SHP77 (cell line): Measurements from ENCODE around the gene IGSF8.
A peak's percentile ranks its signal among the peaks of the same experiment; 100 is the strongest.
"Not testable (repeated sequence)": the region's sequence is repeated elsewhere in the genome, so short reads cannot be mapped to it uniquely, and the experiment has no call there.

Experiments used
- DNase-seq, 2 experiments: peaks; one replicate each; lab custom pipeline; 2025; lab: John Stamatoyannopoulos, UW

IGSF8 gene

GRCh38 chr1:160126342-160126741, 27.9 kb upstream of the IGSF8 start:
- not testable (repeated sequence) for DNase-seq

GRCh38 chr1:160125746-160126145, 27.3 kb upstream of the IGSF8 start:
- DNase-seq = no peak

- no peak for DNase-seq
These were observed 26.5 kb upstream of the IGSF8 start for GRCh38 chr1:160124705-160125478.

GRCh38 chr1:160123726-160124125, 25.3 kb upstream of the IGSF8 start:
- DNase-seq = no peak

GRCh38 chr1:160122978-160123495, 24.6 kb upstream of the IGSF8 start:
- DNase-seq = no peak

GRCh38 chr1:160121388-160121787, 23.0 kb upstream of the IGSF8 start:
- DNase-seq = no peak

- DNase-seq = no peak
These were observed 22.4 kb upstream of the IGSF8 start for GRCh38 chr1:160120797-160121196.

GRCh38 chr1:160118928-160119327, 20.5 kb upstream of the IGSF8 start:
- DNase-seq = no peak

- no peak for DNase-seq
These were observed 19.3 kb upstream of the IGSF8 start for GRCh38 chr1:160117709-160118183.

- no peak for DNase-seq
These were observed 18.9 kb upstream of the IGSF8 start for GRCh38 chr1:160117300-160117699.

GRCh38 chr1:160116283-160117147, 18.1 kb upstream of the IGSF8 start:
- no peak for DNase-seq

GRCh38 chr1:160115545-160116282, 17.3 kb upstream of the IGSF8 start, which contains the start of gene ATP1A2:
Gene ATP1A2 (plus strand): TSS chr1:160115759. CDS start chr1:160115862, 103 bp downstream.
- DNase-seq = no peak

- no peak for DNase-seq
These were observed 15.7 kb upstream of the IGSF8 start for GRCh38 chr1:160114085-160114484.

- no peak for DNase-seq
These were observed 15.0 kb upstream of the IGSF8 start for GRCh38 chr1:160113407-160113806.

- no peak for DNase-seq
These were observed 13.9 kb upstream of the IGSF8 start for GRCh38 chr1:160112357-160112756.

- DNase-seq = not testable (repeated sequence)
These were observed 13.0 kb upstream of the IGSF8 start for GRCh38 chr1:160111462-160111861.

- no peak for DNase-seq
These were observed 11.3 kb upstream of the IGSF8 start for GRCh38 chr1:160109686-160110085.

- peak in 1 of 2 experiments; percentile 30 for DNase-seq
These were observed 10.7 kb upstream of the IGSF8 start for GRCh38 chr1:160108888-160109662.

GRCh38 chr1:160107512-160107911, 9.1 kb upstream of the IGSF8 start:
- no peak for DNase-seq

GRCh38 chr1:160105155-160105554, 6.7 kb upstream of the IGSF8 start:
- DNase-seq = no peak

GRCh38 chr1:160104486-160104885, 6.1 kb upstream of the IGSF8 start:
- DNase-seq = no peak
